GM12864 (cell line): Measurements from ENCODE around the gene LZTR1.

Source experiments
- DNase-seq: peaks from one replicate; pipeline ENCODE4 v3.0.0-alpha.2; 2011; ENCODE audit warnings: low read depth
- H3K4me3 ChIP-seq: 2 replicates; pipeline ENCODE4 v1.5.1; 2011; ENCODE audit warnings: mild to moderate bottlenecking, low read depth, low read length, control low read depth
- TF ChIP-seq, protein P1 (sequence below): IDR thresholded peaks from 2 replicates; pipeline ENCODE4 v1.5.1; 2011; ENCODE audit warnings: low read depth, mild to moderate bottlenecking, moderate library complexity, low read length, control low read depth, inconsistent platforms; ENCODE audit errors: missing control alignments

Gene LZTR1

GRCh38 chr22:20992456-20993303 is 10.6 kb downstream of the LZTR1 start:
- TF ChIP-seq, protein P1, sequence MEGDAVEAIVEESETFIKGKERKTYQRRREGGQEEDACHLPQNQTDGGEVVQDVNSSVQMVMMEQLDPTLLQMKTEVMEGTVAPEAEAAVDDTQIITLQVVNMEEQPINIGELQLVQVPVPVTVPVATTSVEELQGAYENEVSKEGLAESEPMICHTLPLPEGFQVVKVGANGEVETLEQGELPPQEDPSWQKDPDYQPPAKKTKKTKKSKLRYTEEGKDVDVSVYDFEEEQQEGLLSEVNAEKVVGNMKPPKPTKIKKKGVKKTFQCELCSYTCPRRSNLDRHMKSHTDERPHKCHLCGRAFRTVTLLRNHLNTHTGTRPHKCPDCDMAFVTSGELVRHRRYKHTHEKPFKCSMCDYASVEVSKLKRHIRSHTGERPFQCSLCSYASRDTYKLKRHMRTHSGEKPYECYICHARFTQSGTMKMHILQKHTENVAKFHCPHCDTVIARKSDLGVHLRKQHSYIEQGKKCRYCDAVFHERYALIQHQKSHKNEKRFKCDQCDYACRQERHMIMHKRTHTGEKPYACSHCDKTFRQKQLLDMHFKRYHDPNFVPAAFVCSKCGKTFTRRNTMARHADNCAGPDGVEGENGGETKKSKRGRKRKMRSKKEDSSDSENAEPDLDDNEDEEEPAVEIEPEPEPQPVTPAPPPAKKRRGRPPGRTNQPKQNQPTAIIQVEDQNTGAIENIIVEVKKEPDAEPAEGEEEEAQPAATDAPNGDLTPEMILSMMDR = no peak
- H3K4me3 ChIP-seq = no peak overlapping the region
- DNase-seq = no peak

DNA sequence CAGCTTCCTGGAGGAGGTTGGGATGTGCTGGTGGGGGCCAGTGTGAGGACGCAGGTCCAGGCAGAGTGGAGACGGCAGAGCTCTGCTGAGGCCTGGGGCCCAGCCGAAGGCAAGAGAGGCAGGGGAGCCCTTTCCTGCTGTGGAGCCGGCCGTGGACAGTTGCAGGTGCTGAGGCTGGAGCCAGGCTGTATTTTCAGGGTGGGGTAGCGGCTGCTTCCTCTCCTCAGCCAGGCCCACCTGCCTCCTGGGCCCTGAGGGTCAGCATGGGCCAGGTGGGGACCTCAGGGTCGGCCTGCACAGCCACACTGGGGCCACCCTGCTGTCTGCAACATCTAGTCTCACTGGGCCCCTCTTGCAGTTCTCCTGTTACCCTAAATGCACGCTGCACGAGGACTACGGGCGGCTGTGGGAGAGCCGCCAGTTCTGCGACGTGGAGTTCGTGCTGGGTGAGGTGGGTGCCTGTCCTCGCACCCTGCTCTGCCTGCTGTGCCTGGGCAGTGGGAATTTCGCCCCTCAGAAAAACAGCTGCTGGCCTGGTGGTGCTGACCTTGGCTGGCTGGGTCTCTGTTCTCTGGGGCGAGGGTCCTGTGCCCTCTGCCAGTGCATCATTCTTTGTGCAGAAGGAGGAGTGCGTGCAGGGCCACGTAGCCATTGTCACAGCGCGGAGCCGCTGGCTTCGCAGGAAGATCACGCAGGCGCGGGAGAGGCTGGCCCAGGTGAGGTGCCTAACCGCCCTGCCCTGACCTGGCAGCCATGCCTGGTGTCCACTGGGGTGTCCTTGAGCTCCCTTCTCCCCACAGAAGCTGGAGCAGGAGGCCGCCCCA is 11.4 kb downstream of the LZTR1 start:
- H3K4me3 ChIP-seq = no peak overlapping the region
- DNase-seq = no peak
- TF ChIP-seq, protein P1 = no peak

DNA sequence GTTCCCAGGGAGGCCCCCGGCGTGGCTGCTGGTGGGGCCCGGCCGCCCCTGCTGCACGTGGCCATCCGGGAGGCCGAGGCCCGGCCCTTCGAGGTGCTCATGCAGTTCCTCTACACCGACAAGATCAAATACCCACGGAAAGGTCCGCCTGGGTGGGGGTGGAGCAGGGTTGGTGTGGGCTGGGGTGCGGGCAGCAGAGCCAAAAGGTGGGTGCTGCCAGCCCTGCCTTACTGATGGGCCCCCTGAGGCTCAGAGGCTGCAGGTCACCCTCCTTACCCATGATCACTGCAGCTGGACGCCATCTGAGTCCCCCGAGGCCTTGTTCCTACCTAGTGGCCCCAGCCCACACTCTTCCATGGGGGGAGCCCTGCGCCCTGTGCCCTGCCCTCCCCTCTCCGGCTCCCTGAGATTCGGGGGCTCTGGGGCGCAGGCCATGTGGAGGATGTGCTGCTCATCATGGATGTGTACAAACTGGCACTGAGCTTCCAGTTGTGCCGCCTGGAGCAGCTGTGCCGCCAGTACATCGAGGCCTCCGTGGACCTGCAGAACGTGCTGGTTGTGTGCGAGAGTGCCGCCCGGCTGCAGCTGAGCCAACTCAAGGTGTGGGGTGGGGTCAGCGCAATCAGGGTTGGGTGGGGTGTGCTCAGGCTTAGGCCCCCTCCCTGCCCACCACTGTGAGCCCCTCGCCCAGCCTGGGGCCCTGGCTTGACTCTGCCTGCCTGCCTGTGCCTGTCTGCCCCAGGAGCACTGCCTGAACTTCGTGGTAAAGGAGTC is 12.2 kb downstream of the LZTR1 start:
- no peak for DNase-seq
- TF ChIP-seq, protein P1 = no peak
- no peak overlapping the region for H3K4me3 ChIP-seq

DNA sequence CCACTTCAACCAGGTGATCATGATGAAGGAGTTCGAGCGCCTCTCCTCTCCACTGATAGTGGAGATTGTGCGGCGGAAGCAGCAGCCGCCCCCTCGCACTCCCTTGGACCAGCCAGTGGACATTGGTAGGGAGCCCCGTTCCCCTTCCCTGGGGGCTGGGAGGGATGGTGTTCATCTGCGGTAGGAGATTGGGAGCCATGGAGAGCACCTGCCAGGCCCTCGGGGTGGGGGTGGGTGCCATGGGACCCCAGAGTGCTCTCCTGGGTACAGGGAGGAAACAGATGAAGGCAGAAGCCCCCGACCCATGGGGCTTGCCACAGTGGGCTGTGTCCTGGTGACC is 12.8 kb downstream of the LZTR1 start:
- TF ChIP-seq, protein P1 = no peak
- DNase-seq = no peak
- no peak overlapping the region for H3K4me3 ChIP-seq

- no peak for DNase-seq
- TF ChIP-seq, protein P1 = no peak
- no peak overlapping the region for H3K4me3 ChIP-seq
These were observed 13.4 kb downstream of the LZTR1 start for GRCh38 chr22:20995329-20996030.

GRCh38 chr22:20996031-20996410 is 13.9 kb downstream of the LZTR1 start:
- no peak for DNase-seq
- H3K4me3 ChIP-seq = no peak overlapping the region
- TF ChIP-seq, protein P1 = no peak
